ENCODE data around the gene PRR36.

The PRR36 gene

GRCh38 chr19:7879111-7879807 is 5.1 kb upstream of the PRR36 start:
- intact Hi-C loops (cut with DNase I; ENCODE audit: low total_unique reads): no loop called here
- TF ChIP-seq, protein P1, sequence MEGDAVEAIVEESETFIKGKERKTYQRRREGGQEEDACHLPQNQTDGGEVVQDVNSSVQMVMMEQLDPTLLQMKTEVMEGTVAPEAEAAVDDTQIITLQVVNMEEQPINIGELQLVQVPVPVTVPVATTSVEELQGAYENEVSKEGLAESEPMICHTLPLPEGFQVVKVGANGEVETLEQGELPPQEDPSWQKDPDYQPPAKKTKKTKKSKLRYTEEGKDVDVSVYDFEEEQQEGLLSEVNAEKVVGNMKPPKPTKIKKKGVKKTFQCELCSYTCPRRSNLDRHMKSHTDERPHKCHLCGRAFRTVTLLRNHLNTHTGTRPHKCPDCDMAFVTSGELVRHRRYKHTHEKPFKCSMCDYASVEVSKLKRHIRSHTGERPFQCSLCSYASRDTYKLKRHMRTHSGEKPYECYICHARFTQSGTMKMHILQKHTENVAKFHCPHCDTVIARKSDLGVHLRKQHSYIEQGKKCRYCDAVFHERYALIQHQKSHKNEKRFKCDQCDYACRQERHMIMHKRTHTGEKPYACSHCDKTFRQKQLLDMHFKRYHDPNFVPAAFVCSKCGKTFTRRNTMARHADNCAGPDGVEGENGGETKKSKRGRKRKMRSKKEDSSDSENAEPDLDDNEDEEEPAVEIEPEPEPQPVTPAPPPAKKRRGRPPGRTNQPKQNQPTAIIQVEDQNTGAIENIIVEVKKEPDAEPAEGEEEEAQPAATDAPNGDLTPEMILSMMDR (IDR thresholded peaks at IDR 0.05): no peak
- H3K4me1 ChIP-seq: peaks cover 0 to 5% (median 3%) of the 10 kb centered on the region in 4 donors
- peaks cover 0 to 23% of the 10 kb centered on the region in 2 donors for H3K27me3 ChIP-seq
- DNase-seq: no peak
- no peak overlapping the region for H3K4me3 ChIP-seq
- H3K27ac ChIP-seq: no peak overlapping the region
- H3K36me3 ChIP-seq: no peaks in the 10 kb centered on the region
- no peaks in the 10 kb centered on the region for H3K9me3 ChIP-seq

DNA sequence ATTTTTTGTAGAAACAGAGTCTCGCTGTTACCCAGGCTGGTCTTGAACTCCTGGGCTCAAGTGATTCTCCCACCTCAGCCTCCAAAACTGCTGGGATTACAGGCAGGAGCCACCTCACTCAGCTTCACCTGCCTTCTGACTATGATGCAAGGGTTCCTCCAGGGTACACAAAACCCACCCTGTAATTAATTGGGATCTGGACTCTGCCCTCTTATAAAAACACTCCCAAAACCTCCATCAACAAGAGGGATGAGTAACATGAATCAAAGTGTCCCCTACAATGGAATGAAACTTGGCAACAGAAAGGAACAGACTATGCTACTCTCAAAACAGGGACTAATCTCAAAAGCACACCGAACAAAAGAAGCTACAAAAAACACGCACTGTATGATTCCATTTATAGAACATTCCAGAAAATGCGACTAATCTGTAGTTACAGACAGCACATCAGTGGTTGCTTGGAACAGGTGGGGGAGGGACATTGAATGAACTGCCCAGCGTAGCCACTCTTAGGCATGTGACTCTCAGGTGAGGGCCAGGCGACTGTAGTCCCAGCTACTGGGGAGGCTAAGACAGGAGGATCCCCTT is 3.2 kb upstream of the PRR36 start:
- Histone ChIP-seq H3K4me1 (peaks cover 0 to 24% (median 12%) of the 10 kb centered on the region in 4 donors), H3K27ac (no peak overlapping the region), H3K9me3 (no peaks in the 10 kb centered on the region), H3K4me3 (no peak overlapping the region), H3K27me3 (peaks cover 0 to 42% of the 10 kb centered on the region in 2 donors), H3K36me3 (no peaks in the 10 kb centered on the region)
- TF ChIP-seq, protein P1 (IDR thresholded peaks at IDR 0.05): no peak
- DNase-seq: no peak
- intact Hi-C loops (cut with DNase I; ENCODE audit: low total_unique reads): no loop called here

- DNase-seq: no peak
These were observed 695 bp upstream of the PRR36 start for GRCh38 chr19:7874897-7875273.

DNA sequence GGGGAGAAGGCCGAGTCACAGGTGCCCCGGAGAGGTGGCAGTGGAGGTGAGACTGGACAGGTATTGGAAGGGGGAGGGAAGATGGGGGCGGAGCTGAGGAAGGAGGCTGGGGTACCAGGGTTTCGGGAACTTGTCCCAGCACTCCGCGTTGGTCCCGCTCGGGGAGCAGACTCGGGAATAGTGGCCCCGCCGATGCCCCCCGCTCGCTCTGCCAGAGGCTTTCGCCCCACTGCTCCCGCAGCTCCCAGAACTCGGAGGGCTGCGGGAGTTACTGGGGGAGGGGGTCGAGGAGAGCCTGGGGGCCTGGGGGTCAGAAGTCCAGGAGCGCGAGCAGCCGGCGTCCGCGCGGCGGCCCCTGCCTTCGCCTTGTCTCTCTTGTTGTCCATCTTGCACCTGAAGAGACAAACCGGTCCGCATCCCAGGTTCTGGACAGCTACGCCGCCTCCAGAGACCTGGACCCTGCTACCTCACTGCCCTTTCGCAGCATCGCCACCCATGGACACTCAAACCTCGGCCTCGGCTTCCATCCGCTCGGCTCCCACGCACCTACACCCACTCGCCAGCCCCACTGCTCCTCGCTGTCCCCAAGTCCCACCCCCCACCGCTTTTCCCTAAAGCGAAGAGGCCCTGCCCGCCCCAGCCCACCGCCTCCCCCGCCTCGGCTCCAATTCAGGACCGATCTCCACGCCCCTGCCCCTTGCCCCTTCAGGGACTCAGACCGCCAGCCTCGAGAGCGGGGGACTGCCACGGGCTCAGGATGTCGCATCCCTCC is 700 bp downstream of the PRR36 start:
- intact Hi-C loops (cut with DNase I; ENCODE audit: low total_unique reads): no loop called here
- no peaks in the 10 kb centered on the region for H3K36me3 ChIP-seq
- H3K27me3 ChIP-seq: peaks cover 0 to 38% of the 10 kb centered on the region in 2 donors
- TF ChIP-seq, protein P1 (IDR thresholded peaks at IDR 0.05): no peak
- H3K4me1 ChIP-seq: peaks cover 0 to 59% (median 40%) of the 10 kb centered on the region in 4 donors
- H3K9me3 ChIP-seq: no peaks in the 10 kb centered on the region
- DNase-seq: no peak
- peak overlapping the region in 1 of 2 donors; percentile 30 for H3K4me3 ChIP-seq
- H3K27ac ChIP-seq: no peak overlapping the region

More at GRCh38 chr19:7874897-7875273, 695 bp upstream of the PRR36 start:
- no peaks in the 10 kb centered on the region for H3K9me3 ChIP-seq
- intact Hi-C loops (cut with DNase I; ENCODE audit: low total_unique reads): no loop called here
- H3K4me1 ChIP-seq: peaks cover 0 to 45% (median 26%) of the 10 kb centered on the region in 4 donors
- TF ChIP-seq, protein P1 (IDR thresholded peaks at IDR 0.05): no peak
- peaks cover 0 to 48% of the 10 kb centered on the region in 2 donors for H3K27me3 ChIP-seq
- no peaks in the 10 kb centered on the region for H3K36me3 ChIP-seq
- no peak overlapping the region for H3K27ac ChIP-seq
- no peak overlapping the region for H3K4me3 ChIP-seq

DNA sequence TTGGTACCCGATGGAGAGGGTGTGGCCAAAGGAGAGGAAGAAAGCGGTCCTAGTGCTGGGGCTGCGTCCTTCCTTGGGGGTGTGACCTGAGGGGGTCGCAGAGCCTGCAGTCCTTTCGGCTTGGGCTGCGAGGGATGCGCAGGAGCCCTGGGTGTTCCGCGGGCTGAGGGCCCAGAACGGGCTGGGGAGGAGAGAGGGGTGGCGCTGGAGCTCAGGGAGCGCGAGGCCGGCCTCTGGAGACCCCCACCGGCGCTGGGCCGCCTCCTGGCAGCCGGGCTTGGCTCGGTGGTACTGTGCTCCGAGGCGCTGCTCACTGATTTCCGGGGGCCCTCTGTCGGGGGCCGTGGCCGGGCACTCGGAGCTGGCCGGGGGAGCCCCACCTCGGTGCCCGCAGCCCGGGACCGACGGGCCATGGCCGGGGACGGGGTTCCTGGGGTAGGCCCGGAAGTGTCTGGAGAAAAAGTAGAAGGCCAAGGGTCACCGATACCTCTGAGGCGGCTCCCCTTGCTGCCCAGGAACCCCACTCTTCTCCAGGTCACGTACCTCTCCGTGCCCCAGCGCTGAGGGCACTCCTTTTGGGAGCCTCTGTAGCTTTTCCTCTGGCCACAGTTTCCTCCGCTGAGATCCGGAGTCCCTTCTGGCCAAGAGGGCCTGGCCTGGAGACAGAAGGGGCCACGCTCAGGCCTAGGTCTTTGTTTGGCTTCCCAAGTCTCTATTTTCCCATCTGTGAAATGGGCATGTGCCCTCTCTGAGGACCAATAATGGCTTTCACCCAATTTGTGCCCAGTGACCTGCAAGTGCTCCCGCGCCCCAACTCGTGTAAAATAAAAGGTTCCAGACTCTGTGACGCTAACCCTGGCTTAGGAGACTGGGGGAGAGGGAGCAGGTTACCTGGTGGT is 1.6 kb downstream of the PRR36 start:
- Histone ChIP-seq H3K4me1 (peaks cover 0 to 63% (median 44%) of the 10 kb centered on the region in 4 donors), H3K27me3 (peaks cover 0 to 42% of the 10 kb centered on the region in 2 donors), H3K9me3 (no peaks in the 10 kb centered on the region), H3K36me3 (no peaks in the 10 kb centered on the region), H3K27ac (no peak overlapping the region), H3K4me3 (peak overlapping the region in 1 of 2 donors; percentile 7)
- TF ChIP-seq, protein P1 (IDR thresholded peaks at IDR 0.05): no peak
- intact Hi-C loops (cut with DNase I; ENCODE audit: low total_unique reads): no loop called here
- no peak for DNase-seq
